ENCODE data around the gene CCL26.
A peak's percentile ranks its signal among the peaks of the same experiment; 100 is the strongest.

The CCL26 gene

DNA sequence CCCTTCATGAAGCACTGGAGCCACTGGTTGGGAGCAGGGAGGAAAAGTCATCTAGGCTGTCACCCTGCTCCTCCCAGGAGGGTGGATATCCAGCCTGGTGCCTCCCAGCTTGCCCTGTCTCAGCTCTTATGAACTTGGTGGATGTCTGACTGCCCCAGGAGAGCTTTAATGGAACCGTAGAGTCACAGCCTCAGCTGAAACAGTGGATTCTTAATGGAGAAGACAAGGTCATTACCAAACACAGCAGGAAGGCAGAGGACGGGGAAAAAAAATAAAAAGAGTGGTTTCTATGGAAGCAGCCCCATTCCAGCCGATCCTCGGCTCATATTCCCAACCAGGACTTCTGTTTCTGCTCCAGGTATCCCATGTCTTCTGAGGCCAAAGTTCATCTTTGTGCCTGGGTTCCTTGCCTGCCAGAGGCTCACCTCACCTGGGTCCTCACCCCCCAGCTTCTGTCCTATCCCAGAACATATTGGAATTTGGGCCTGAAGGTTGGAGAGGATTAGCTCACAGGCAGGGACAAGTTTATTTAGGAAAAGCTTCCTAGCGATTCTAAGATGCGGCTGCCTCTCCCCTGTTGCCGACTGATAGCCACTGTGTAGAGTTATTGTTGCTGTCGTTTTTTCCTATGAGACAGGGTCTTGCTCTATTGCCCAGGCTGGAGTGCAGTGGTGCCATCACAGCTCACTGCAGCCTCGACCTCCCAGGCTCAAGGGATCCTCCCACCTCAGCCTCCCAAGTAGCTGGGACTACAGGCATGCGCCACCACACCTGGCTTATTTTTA is 15.6 kb downstream of the CCL26 start:
- no peak; the same call in 2 of the 3 replicates for ATAC-seq
- no peak for TF ChIP-seq OSR1 (CRISPR knock-in tag; IDR thresholded peaks at IDR 0.05)
- TF ChIP-seq, protein P1, sequence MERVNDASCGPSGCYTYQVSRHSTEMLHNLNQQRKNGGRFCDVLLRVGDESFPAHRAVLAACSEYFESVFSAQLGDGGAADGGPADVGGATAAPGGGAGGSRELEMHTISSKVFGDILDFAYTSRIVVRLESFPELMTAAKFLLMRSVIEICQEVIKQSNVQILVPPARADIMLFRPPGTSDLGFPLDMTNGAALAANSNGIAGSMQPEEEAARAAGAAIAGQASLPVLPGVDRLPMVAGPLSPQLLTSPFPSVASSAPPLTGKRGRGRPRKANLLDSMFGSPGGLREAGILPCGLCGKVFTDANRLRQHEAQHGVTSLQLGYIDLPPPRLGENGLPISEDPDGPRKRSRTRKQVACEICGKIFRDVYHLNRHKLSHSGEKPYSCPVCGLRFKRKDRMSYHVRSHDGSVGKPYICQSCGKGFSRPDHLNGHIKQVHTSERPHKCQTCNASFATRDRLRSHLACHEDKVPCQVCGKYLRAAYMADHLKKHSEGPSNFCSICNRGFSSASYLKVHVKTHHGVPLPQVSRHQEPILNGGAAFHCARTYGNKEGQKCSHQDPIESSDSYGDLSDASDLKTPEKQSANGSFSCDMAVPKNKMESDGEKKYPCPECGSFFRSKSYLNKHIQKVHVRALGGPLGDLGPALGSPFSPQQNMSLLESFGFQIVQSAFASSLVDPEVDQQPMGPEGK (CRISPR knock-in tag; IDR thresholded peaks at IDR 0.05; ENCODE audit: borderline replicate concordance), result no peak
- no peak for TF ChIP-seq ZFP30 (CRISPR knock-in tag; IDR thresholded peaks at IDR 0.05)

DNA sequence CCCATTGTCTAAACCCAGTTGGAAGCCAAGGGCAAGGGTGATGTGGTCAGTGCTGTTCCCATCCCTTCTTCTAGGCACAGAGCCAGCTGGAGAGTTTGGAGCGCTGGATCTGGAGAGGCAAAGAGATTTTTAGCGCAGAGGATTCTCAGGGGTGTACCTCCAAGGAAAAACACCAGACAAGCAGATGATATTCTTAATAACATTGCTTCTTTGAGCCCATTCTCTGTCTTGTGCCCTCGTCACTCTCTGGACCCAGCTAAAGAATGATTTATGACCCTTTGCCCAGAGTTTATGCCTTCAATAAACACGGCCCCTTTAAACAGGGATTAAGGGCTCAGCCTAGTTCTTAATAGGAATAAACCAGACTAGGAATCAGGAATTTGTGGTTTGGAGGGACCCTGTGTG is 28.6 kb downstream of the CCL26 start:
- no peak for ATAC-seq
- TF ChIP-seq ZFP30 (CRISPR knock-in tag; IDR thresholded peaks at IDR 0.05) (no peak), CSDC2 (CRISPR knock-in tag; IDR thresholded peaks at IDR 0.05) (no peak), ARNTL (CRISPR knock-in tag; IDR thresholded peaks at IDR 0.05; ENCODE audit: borderline replicate concordance, low read depth) (no peak), ZC3H10 (CRISPR knock-in tag; IDR thresholded peaks at IDR 0.05) (no peak), PPARA (CRISPR knock-in tag; IDR thresholded peaks at IDR 0.05; ENCODE audit: borderline replicate concordance) (no peak), ZNF70 (CRISPR knock-in tag; IDR thresholded peaks at IDR 0.05) (no peak)
- TF ChIP-seq, protein P2, sequence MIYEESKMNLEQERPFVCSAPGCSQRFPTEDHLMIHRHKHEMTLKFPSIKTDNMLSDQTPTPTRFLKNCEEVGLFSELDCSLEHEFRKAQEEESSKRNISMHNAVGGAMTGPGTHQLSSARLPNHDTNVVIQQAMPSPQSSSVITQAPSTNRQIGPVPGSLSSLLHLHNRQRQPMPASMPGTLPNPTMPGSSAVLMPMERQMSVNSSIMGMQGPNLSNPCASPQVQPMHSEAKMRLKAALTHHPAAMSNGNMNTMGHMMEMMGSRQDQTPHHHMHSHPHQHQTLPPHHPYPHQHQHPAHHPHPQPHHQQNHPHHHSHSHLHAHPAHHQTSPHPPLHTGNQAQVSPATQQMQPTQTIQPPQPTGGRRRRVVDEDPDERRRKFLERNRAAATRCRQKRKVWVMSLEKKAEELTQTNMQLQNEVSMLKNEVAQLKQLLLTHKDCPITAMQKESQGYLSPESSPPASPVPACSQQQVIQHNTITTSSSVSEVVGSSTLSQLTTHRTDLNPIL (CRISPR knock-in tag; IDR thresholded peaks at IDR 0.05; ENCODE audit: low read depth), result no peak

DNA sequence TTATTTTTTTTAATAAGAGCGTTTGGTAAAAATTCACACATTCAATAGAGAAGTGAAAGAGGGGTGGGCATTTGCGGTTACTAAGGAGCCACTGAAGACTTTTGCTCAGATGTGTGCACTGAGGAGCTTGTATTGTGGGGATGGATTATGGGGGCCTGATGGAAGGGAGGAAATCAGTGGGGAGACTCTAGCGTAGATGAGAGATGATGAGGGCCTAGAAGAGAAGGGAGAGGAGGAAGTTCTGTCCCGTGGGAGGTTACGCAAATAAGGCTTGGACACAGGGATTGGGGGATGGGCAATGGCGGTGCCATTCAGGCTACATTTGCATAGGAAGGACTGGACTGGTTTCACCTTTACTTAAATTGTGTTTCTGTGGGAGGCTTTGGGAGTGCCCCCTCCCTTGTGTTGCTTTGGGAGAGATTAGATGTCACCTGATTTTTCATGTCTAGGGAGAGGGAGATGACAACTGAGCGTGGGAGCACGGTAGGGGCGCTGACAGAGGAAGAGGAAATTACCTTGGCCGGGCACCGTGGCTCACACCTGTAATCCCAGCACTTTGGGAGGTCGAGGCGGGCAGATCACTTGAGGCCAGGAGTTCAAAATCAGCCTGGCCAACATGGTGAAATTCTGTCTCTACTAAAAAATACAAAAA is 31.0 kb downstream of the CCL26 start:
- ATAC-seq, result no peak
- no peak for TF ChIP-seq ZNF8 (CRISPR knock-in tag; IDR thresholded peaks at IDR 0.05)

DNA sequence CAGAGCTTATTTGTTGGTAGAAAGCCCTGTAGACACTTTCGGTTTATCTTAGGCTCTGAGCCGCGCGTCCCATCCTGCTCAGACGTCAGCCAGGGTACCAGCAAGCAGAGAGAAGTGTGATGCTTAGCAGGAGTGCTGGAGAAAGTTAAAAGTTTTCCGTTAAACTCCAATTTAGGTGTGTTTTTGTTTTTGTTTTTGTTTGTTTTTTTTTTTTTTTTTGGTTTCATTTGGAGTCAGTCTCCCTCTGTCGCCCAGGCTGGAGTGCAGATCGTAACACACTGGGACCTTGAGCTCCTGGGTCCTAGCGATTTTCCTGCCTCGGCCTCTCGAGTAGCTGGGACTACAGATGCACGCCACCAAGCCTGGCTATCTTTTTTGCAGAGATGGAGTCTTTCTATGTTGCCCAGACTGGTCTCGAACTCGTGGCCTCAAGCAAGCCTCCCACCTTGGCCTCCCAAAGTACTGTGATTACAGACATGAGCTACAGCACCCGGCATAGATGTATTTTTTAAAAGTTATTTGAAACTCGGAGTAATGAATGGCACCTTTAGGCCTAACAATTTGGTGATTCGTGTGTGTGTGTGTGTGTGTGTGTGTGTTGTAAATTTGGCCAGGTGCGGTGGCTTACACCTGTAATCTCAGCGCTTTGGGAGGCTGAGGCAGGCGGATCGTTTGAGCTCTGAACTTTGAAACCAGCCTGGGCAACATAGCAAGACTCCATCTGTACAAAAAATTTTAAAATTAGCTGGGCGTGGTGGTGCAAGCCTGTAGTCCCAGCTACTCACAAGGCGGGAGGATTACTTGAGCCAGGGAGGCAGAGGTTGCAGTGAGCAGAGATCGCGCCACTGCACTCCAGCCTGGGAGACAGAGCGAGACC is 32.0 kb downstream of the CCL26 start:
- ATAC-seq, result no peak

DNA sequence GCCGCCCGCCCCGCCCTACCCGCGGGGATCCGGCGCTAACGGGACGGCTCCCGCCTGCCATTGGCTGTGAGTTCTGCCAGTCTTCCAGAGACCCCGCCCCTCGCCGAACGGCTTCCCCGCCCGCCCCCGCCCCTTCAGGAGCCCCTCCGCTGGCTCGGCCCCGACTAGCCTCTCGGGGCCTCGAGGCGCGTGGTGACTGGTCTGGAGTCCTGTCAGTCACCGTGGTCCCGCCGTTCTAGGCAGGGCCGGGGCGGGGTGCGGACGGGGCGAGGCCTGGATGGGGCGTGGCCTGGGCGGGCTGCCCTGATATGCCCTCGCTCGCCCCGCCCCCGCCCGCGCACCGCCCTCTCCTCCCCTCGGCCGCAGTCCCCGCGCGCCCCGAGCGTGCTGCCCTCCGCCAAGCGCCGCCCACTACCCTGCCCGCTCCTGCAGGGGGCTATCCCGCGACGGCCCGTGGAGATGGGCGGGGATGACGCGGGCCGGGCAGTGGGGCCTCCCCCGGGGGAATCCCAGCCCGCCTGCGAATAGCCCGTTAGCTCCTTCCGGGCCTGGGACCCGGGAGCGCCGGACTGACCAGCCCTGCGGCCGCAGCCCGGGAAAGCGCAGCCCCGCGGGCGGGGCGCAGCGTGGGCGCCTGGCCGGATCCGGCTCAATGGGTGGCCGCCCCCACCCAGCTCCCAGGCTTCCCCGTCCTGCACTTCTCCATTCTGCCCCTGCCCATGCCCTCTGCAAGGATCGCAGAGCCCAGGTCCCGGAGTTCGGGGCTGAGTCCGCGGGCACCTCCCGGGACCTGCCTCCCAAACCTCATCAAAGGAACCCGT is 32.8 kb downstream of the CCL26 start:
- TF ChIP-seq ZNF565 (CRISPR knock-in tag; conservative IDR thresholded peaks at IDR 0.05; ENCODE audit: low read depth), result no peak
- TF ChIP-seq BACH2 (CRISPR knock-in tag; IDR thresholded peaks at IDR 0.05; ENCODE audit: borderline replicate concordance), result no peak
- TF ChIP-seq, protein P3, sequence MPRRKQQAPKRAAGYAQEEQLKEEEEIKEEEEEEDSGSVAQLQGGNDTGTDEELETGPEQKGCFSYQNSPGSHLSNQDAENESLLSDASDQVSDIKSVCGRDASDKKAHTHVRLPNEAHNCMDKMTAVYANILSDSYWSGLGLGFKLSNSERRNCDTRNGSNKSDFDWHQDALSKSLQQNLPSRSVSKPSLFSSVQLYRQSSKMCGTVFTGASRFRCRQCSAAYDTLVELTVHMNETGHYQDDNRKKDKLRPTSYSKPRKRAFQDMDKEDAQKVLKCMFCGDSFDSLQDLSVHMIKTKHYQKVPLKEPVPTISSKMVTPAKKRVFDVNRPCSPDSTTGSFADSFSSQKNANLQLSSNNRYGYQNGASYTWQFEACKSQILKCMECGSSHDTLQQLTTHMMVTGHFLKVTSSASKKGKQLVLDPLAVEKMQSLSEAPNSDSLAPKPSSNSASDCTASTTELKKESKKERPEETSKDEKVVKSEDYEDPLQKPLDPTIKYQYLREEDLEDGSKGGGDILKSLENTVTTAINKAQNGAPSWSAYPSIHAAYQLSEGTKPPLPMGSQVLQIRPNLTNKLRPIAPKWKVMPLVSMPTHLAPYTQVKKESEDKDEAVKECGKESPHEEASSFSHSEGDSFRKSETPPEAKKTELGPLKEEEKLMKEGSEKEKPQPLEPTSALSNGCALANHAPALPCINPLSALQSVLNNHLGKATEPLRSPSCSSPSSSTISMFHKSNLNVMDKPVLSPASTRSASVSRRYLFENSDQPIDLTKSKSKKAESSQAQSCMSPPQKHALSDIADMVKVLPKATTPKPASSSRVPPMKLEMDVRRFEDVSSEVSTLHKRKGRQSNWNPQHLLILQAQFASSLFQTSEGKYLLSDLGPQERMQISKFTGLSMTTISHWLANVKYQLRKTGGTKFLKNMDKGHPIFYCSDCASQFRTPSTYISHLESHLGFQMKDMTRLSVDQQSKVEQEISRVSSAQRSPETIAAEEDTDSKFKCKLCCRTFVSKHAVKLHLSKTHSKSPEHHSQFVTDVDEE (CRISPR knock-in tag; IDR thresholded peaks at IDR 0.05), result peak; percentile 77
- peak; percentile 78; the same call in 1 of the 2 replicates for TF ChIP-seq ZFP3 (CRISPR knock-in tag; IDR thresholded peaks at IDR 0.05)
- TF ChIP-seq, protein P2 (CRISPR knock-in tag; IDR thresholded peaks at IDR 0.05; ENCODE audit: low read depth), result no peak
- TF ChIP-seq CSDC2 (CRISPR knock-in tag; IDR thresholded peaks at IDR 0.05), result 0 out of 2 replicates have a peak, but pooled peaks have one; percentile 38
- peak; percentile 96 for ATAC-seq

More for the DNA sequence above, 32.0 kb downstream of the CCL26 start:
- TF ChIP-seq OSR1 (CRISPR knock-in tag; IDR thresholded peaks at IDR 0.05), result no peak
- no peak for TF ChIP-seq ESRRG (CRISPR knock-in tag; IDR thresholded peaks at IDR 0.05)
- TF ChIP-seq ZFP3 (CRISPR knock-in tag; IDR thresholded peaks at IDR 0.05), result no peak

Data from SK-N-SH treated with all-trans-retinoic acid at 6 μM for 48 hours (cell line).